ENCODE data around the gene MAPK8IP1.
A peak's percentile ranks its signal among the peaks of the same experiment; 100 is the strongest.

GRCh38 chr11:45846974-45847910 is 38.2 kb upstream of the MAPK8IP1 start, which contains the start of gene CRY2:
- TF ChIP-seq CTCF (IDR thresholded peaks at IDR 0.05; ENCODE audit: low read depth, low read length, missing input control): no peak
- peak; percentile 94 for TF ChIP-seq SP1 (IDR thresholded peaks at IDR 0.05)
- no peak for TF ChIP-seq GABPA (IDR thresholded peaks at IDR 0.05 in 1 of 2, conservative IDR thresholded peaks at IDR 0.05 in 1 of 2)
- peak; percentile 95 for TF ChIP-seq MAX (IDR thresholded peaks at IDR 0.05)
- peak; percentile 60 for TF ChIP-seq REST (IDR thresholded peaks at IDR 0.05)
- no peak for TF ChIP-seq ZBTB33 (IDR thresholded peaks at IDR 0.05)
- TF ChIP-seq YY1 (IDR thresholded peaks at IDR 0.05): peak; percentile 97
- peak; percentile 2 to 12 for TF ChIP-seq RAD21 (IDR thresholded peaks at IDR 0.05)
- TF ChIP-seq RXRA (IDR thresholded peaks at IDR 0.05): peak; percentile 33 to 54
- peak; percentile 55 for TF ChIP-seq TAF1 (conservative IDR thresholded peaks at IDR 0.05)
- no peak for TF ChIP-seq ATF3 (IDR thresholded peaks at IDR 0.05)
- no peak for TF ChIP-seq JUND (IDR thresholded peaks at IDR 0.05)
